RWPE1 (cell line): ENCODE data around the gene GEMIN7.
A peak's percentile ranks its signal among the peaks of the same experiment; 100 is the strongest.

Experiments used
- CTCF ChIA-PET: fragments of 350-600 bp; sonication (Branson Sonifier 250); formaldehyde crosslinking; extraction: SDS; loops from one replicate; lab custom pipeline; 2021; lab: Yijun Ruan, JAX
- POLR2A ChIA-PET: fragments of 400-600 bp; formaldehyde crosslinking; extraction: SDS; loops from one replicate; lab custom pipeline; 2020; ENCODE audit warnings: antibody characterized with exemption; ENCODE audit not compliant: low non-redundant PET; lab: Yijun Ruan, JAX
- DNase-seq: peaks from one replicate; pipeline ENCODE4 v3.0.0; 2012; ENCODE audit warnings: low spot score
- H3K27ac ChIP-seq: fragments of 450-650 bp; 2 replicates; pipeline ENCODE4 v1.5.1; 2017
- TF ChIP-seq, protein P1 (sequence below): fragments of 450-650 bp; conservative IDR thresholded peaks from 2 replicates; pipeline ENCODE4 v1.5.1; 2017; ENCODE audit warnings: low read depth, mild to moderate bottlenecking

The GEMIN7 gene

DNA sequence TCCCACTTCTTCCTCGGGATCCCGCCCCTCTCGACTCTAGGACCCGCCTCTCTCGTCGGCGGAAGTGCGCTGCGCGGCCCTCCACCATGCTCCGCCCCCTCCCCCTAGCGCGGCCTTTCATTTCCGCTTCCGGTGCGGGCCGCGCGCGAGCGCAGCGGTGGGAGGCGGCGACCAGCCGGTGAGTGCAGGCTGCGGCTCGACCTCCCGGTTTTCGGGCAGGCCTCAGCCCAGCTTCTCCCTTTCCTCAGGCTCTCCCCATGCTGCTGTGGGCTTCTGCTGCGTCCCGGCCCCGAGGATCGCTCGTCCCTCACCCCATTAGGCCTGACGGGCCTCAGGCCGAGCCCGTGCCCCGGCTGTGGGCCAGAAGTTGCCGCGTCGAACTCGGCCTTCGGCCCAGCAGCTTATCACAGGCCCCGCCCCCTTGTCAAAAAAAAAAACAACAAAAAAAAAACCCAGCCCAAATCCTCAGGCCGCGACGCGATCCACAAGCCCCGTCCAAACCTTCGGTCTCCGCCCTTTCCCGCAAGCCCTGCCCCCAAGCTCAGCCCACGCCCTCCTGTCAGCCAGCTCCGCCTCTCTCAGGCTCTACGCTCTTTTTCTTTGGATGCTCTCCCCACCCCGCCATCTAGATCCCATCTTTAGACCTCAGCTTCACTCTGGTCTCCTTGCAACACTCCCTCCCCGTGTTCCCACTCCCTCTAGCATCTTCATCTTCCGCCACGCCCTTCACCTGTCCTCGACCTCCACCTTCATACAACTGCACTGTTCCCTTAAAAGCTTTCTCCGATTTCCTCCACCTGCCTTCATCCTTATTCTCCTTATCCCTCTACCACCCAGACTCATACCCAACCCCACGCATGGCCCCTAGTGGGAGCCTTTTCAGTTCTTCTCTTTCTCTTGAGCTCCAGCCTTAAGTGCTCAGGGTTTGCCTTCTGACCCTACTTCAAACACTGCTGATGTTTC is 39.8 kb upstream of the GEMIN7 start, which contains the start of gene CLASRP:
CLASRP (plus strand) TSS at position 115 of the 963 bp plus-strand sequence. CDS start 1,168 bp downstream, outside the sequence.
- ChIA-PET POLR2A (interaction anchor here (0.6 to 1.8 kb wide), 5 partner anchors 10 to 47 kb away, joined by 3 to 9 read pairs (median 4); no protein-coding TSS in a partner anchor), CTCF (interaction anchor here (0.6 to 0.9 kb wide), 4 partner anchors 20 to 261 kb away, joined by 3 to 6 read pairs (median 4); no protein-coding TSS in a partner anchor)
- TF ChIP-seq, protein P1, sequence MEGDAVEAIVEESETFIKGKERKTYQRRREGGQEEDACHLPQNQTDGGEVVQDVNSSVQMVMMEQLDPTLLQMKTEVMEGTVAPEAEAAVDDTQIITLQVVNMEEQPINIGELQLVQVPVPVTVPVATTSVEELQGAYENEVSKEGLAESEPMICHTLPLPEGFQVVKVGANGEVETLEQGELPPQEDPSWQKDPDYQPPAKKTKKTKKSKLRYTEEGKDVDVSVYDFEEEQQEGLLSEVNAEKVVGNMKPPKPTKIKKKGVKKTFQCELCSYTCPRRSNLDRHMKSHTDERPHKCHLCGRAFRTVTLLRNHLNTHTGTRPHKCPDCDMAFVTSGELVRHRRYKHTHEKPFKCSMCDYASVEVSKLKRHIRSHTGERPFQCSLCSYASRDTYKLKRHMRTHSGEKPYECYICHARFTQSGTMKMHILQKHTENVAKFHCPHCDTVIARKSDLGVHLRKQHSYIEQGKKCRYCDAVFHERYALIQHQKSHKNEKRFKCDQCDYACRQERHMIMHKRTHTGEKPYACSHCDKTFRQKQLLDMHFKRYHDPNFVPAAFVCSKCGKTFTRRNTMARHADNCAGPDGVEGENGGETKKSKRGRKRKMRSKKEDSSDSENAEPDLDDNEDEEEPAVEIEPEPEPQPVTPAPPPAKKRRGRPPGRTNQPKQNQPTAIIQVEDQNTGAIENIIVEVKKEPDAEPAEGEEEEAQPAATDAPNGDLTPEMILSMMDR = no peak
- DNase-seq = peak; percentile 93
- H3K27ac ChIP-seq = peak within 1 kb of the TSS; percentile 90

DNA sequence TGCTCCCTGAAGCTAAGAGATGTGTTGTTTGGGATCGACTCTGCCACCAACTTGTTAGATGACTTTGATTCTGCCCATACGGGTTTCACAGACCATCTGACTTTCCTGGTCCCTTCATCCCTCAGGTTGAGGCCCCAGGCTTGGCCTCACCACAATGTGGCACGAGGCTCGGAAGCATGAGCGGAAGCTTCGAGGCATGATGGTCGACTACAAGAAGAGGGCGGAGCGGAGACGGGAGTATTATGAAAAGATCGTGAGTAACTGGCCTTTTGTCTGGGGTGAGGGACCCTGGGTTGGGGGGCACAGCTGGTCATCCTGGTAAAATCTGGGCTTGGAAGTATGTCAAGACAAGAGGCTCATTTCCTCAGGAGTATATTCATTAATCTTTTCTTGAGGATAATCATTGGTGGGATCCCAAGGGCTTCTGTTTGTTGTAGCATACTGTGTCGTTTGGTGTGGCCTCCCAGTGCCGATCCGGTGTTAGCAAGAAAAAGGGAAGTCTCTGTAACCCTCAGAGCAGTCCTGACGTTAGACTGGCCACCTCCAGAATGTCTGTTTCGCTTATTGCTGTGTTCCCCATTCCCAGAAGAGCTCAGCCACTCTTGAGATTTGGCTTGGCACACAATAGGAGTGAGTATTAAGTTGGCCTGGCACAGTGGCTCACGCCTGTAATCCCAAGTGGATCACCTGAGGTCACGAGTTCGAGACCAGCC is 38.8 kb upstream of the GEMIN7 start:
- POLR2A ChIA-PET = no interaction called here
- CTCF ChIA-PET = no interaction called here
- H3K27ac ChIP-seq = no peak overlapping the region
- DNase-seq = no peak
- TF ChIP-seq, protein P1 = no peak

DNA sequence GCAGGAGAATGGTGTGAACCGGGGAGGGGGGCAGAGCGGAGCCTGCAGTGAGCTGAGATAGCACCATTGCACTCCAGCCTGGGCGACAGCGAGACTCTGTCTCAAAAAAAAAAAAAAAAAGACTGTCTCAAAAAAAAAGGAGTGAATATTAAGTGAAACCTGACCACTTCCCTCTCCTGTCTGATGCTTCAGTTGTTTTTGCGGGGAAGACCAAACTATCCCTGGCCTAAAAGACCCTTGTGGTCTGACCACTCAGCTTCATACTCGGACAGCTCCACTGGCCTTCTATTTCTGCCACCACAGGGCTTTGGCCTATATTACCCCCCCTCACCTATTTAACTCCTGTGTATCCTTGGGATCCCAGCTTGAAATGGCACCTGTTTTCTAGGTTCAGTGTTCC is 37.9 kb upstream of the GEMIN7 start:
- POLR2A ChIA-PET = interaction anchor here (0.8 to 1.0 kb wide), 2 partner anchors 27 to 40 kb away, joined by 3 to 4 read pairs; partner anchors contain the start of gene RELB
- TF ChIP-seq, protein P1 = no peak
- no peak for DNase-seq
- CTCF ChIA-PET = interaction anchor here (0.5 kb wide), 1 partner anchor 119 kb away, joined by 4 read pairs; no protein-coding TSS in a partner anchor
- H3K27ac ChIP-seq = no peak overlapping the region

DNA sequence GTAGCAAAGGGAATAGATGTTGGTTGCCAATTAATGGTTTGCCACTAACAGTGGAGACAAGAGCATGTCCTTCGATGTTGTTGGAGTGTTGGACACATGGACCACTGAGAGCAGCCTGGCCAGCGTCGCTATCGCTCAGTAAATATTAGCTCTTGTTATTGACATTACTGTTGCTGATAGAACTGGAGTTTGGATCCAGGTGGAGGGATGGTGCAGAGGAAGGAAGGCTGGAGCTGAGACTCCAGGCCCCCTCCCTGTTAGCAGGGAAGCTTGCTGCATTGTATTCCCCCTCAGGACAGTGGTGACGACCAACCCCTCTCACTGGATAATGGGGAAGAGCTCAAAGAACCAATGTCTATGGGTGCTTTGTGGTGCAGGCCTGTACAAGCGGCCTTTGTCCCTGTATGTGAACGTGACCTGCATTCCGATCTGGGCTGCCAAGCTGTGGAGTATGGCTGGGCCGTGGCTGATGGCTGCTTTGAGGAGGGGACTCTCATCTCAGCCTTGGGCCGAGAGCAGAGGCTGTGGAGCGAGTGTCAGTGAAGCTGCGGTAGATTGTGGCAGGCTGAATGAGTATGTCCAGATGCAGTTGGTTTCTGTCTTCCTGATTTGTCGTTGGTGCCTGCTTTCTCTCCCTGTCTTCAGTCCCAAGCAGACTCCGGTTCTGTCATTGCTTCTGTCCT is 33.2 kb upstream of the GEMIN7 start:
- ChIA-PET CTCF (interaction anchor here (0.5 to 1.3 kb wide), 3 partner anchors 14 to 1571 kb away, joined by 3 to 4 read pairs (median 4); no protein-coding TSS in a partner anchor), POLR2A (no interaction called here)
- no peak for DNase-seq
- TF ChIP-seq, protein P1 = no peak
- H3K27ac ChIP-seq = peak overlapping the region; percentile 3; the same call in 1 of the 2 replicates

DNA sequence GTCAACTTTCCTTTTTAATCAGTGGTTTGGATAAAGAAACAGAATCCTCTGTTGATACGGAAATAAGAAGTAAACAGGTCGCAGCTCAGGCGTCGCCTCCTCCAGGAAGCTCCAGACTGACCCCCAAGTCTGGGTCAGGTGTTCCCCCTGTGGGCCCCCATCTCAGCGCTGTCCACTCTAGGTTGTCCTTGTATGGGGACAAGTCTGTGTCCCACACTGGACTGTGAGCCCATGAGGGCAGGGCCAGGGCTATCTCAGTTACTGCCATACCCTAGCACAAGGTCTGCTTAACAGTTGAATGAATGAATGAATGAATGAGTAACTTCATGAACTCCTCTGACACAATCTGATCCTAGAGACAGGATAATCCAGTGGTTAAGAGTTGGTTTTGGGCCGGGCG is 32.7 kb upstream of the GEMIN7 start:
- H3K27ac ChIP-seq = peak overlapping the region; percentile 3; the same call in 1 of the 2 replicates
- TF ChIP-seq, protein P1 = no peak
- POLR2A ChIA-PET = no interaction called here
- DNase-seq = no peak
- CTCF ChIA-PET = interaction anchor here (1.3 kb wide), 1 partner anchor 13 kb away, joined by 4 read pairs; no protein-coding TSS in a partner anchor
